Aorta (tissue), 4 donors: ENCODE results near the gene KAT2A. TPM values are rescaled to one million over a fixed set of nuclear protein-coding genes. Genes with fewer than 3 reads are reported as not detected.

ENCODE experiments used
- polyA plus RNA-seq, 2 donors: library from polyadenylated mRNA; stranded (reverse); fragments of 200-250 nt; gene quantifications; one replicate each; pipeline ENCODE4 v1.2.3, GENCODE V29; 2013
- total RNA-seq, 2 donors: library from RNA; stranded (reverse); fragmentation: NEBNext Ultra II Directional; extraction: Animal tissue kit (Norgen Biotek cat#: 25700); gene quantifications; one replicate each; pipeline ENCODE4 v1.2.1, GENCODE V29; 2021
- donor health status: healthy with polysubstance abuse.
- donor health status: Bipolar disorder and iron deficiency.
- donor health status: DM: no; HTN: no; CAD: no.
- donor health status: DM: yes; HTN: yes; CAD: no.

The KAT2A gene
- total and polyA plus RNA-seq, 4 donors: 8.9 to 109 (median 37.0) TPM

Other genes starting within 250 kb of the KAT2A start
- gene ACLY, start 202.4 kb downstream of the KAT2A start, total RNA-seq: 100 to 1,000 TPM in 1 of 2 donors, 10 to 100 TPM in 1; 84.5 to 106 TPM
- 10 to 100 TPM; 14.8 to 26.4 TPM for gene ACLY, start 202.4 kb downstream of the KAT2A start, polyA plus RNA-seq
- gene ODAD4, start 190.8 kb downstream of the KAT2A start, total RNA-seq: 1 to 10 TPM in 1 of 2 donors, under 1 TPM in 1; 0.81 to 1.4 TPM
- 1 to 10 TPM; 2.4 to 3.8 TPM for gene ODAD4, start 190.8 kb downstream of the KAT2A start, polyA plus RNA-seq
- gene CNP, start 154.6 kb downstream of the KAT2A start, total RNA-seq: 10 to 100 TPM; 50.2 to 59.3 TPM
- gene CNP, start 154.6 kb downstream of the KAT2A start, polyA plus RNA-seq: 10 to 100 TPM; 15.5 to 36.4 TPM
- gene DNAJC7, start 103.9 kb downstream of the KAT2A start, total RNA-seq: 10 to 100 TPM; 68.2 to 84.2 TPM
- 10 to 100 TPM; 74.3 to 74.4 TPM for gene DNAJC7, start 103.9 kb downstream of the KAT2A start, polyA plus RNA-seq
- gene NKIRAS2, start 101.3 kb downstream of the KAT2A start, total RNA-seq: 10 to 100 TPM; 25.3 to 28.5 TPM
- gene NKIRAS2, start 101.3 kb downstream of the KAT2A start, polyA plus RNA-seq: 10 to 100 TPM; 23.0 to 25.3 TPM
- gene C17orf113, start 70.8 kb downstream of the KAT2A start, total RNA-seq: under 1 TPM; 0.32 to 0.96 TPM
- under 1 TPM; 0.50 to 0.74 TPM for gene C17orf113, start 70.8 kb downstream of the KAT2A start, polyA plus RNA-seq
- not detected for gene ZNF385C, start 22.9 kb downstream of the KAT2A start, total RNA-seq
- under 1 TPM in 1 of 2 donors, not detected in 1; 0.49 TPM for gene ZNF385C, start 22.9 kb downstream of the KAT2A start, polyA plus RNA-seq
- gene DHX58, start 8.7 kb downstream of the KAT2A start, total RNA-seq: 10 to 100 TPM; 11.6 to 24.5 TPM
- 10 to 100 TPM in 1 of 2 donors, 1 to 10 TPM in 1; 3.6 to 45.5 TPM for gene DHX58, start 8.7 kb downstream of the KAT2A start, polyA plus RNA-seq
- gene HSPB9, start 1.4 kb upstream of the KAT2A start, total RNA-seq: not detected
- under 1 TPM; 0.15 to 0.63 TPM for gene HSPB9, start 1.4 kb upstream of the KAT2A start, polyA plus RNA-seq
- 100 to 1,000 TPM; 109 to 130 TPM for gene RAB5C, start 33.6 kb upstream of the KAT2A start, total RNA-seq
- gene RAB5C, start 33.6 kb upstream of the KAT2A start, polyA plus RNA-seq: 100 to 1,000 TPM; 122 to 156 TPM
- under 1 TPM; 0.15 to 0.32 TPM for gene KCNH4, start 59.8 kb upstream of the KAT2A start, total RNA-seq
- gene KCNH4, start 59.8 kb upstream of the KAT2A start, polyA plus RNA-seq: not detected
- not detected for gene HCRT, start 64.1 kb upstream of the KAT2A start, total RNA-seq
- gene HCRT, start 64.1 kb upstream of the KAT2A start, polyA plus RNA-seq: not detected
- gene GHDC, start 73.1 kb upstream of the KAT2A start, total RNA-seq: 10 to 100 TPM; 17.3 to 26.0 TPM
- 10 to 100 TPM; 13.1 to 27.5 TPM for gene GHDC, start 73.1 kb upstream of the KAT2A start, polyA plus RNA-seq
- gene STAT5B, start 155.0 kb upstream of the KAT2A start, total RNA-seq: 100 to 1,000 TPM in 1 of 2 donors, 10 to 100 TPM in 1; 78.0 to 106 TPM
- gene STAT5B, start 155.0 kb upstream of the KAT2A start, polyA plus RNA-seq: 10 to 100 TPM; 18.0 to 54.6 TPM
- gene STAT5A, start 167.1 kb upstream of the KAT2A start, total RNA-seq: 10 to 100 TPM; 42.1 to 63.2 TPM
- 10 to 100 TPM; 10.9 to 20.8 TPM for gene STAT5A, start 167.1 kb upstream of the KAT2A start, polyA plus RNA-seq